Measurements from ENCODE around the gene C2orf72. TPM values are rescaled to one million over a fixed set of nuclear protein-coding genes. Genes with fewer than 3 reads are reported as not detected.

The C2orf72 gene
- polyA plus RNA-seq, 3 donors, result not detected

GRCh38 chr2:231036131-231036530 lies 1.2 kb upstream of the C2orf72 start:
- Mint-ChIP-seq H3K4me1 (peaks cover 4% of the 10 kb centered on the region), H3K27ac (no peak overlapping the region), H3K4me3 (peak overlapping the region in 1 of 2 donors; percentile 89), H3K9me3 (peaks cover 0 to 10% (median 2%) of the 10 kb centered on the region in 7 donors), H3K27me3 (ENCODE audit: low read depth in 3 of 3) (peaks cover 49 to 68% (median 60%) of the 10 kb centered on the region in 3 donors), H3K36me3 (no peaks in the 10 kb centered on the region)
- H3K4me1 ChIP-seq (ENCODE audit: control insufficient read depth in 1 of 2, insufficient read depth in 2 of 2, low read length in 2 of 2), result peaks cover 0 to 2% of the 10 kb centered on the region in 2 donors
- DNase-seq, result no peak
- H3K79me2 ChIP-seq (ENCODE audit: insufficient read depth, low read length), result no peaks in the 10 kb centered on the region
- no peaks in the 10 kb centered on the region for H4K20me1 ChIP-seq (ENCODE audit: insufficient read depth, low read length)
- peaks cover 36 to 52% of the 10 kb centered on the region in 2 donors for H3K27me3 ChIP-seq (ENCODE audit: control insufficient read depth in 2 of 2, insufficient read depth in 2 of 2, low read length in 2 of 2)
- H3K4me2 ChIP-seq (replicated peaks; ENCODE audit: extremely low read depth, low read length, poor library complexity, severe bottlenecking), result no peak overlapping the region
- no peak overlapping the region for H2AFZ ChIP-seq (ENCODE audit: insufficient read depth, low read depth, low read length, poor library complexity, severe bottlenecking)
- no peak for TF ChIP-seq CTCF (IDR thresholded peaks at IDR 0.05)
- H3K4me3 ChIP-seq (replicated peaks in 1 of 3; ENCODE audit: low read depth in 2 of 3, low read length in 3 of 3), result no peak overlapping the region
- WGBS (ENCODE audit: insufficient coverage), result 100% methylated on average over 1 of the region's 4 CpGs
- H3K9me3 ChIP-seq (replicated peaks in 1 of 2; ENCODE audit: control insufficient read depth in 1 of 2, insufficient read depth in 1 of 2, low read length in 2 of 2), result peaks cover 0 to 19% of the 10 kb centered on the region in 2 donors
- no peak overlapping the region for H3K27ac ChIP-seq (ENCODE audit: low read depth in 1 of 2, low read length in 2 of 2)
- H3K36me3 ChIP-seq (replicated peaks in 1 of 2; ENCODE audit: control insufficient read depth in 1 of 2, insufficient read depth in 2 of 2, low read length in 2 of 2), result no peaks in the 10 kb centered on the region
- H3K9ac ChIP-seq (ENCODE audit: insufficient read depth, low read length, poor library complexity, severe bottlenecking), result no peak overlapping the region
- intact Hi-C loops (cut with micrococcal nuclease), result no loop called here

GRCh38 chr2:231036578-231037106 lies 681 bp upstream of the C2orf72 start:
- DNase-seq, result no peak
- no peak overlapping the region for H3K9ac ChIP-seq (ENCODE audit: insufficient read depth, low read length, poor library complexity, severe bottlenecking)
- H3K4me1 ChIP-seq (ENCODE audit: control insufficient read depth in 1 of 2, insufficient read depth in 2 of 2, low read length in 2 of 2), result peaks cover 0 to 2% of the 10 kb centered on the region in 2 donors
- no peaks in the 10 kb centered on the region for H3K79me2 ChIP-seq (ENCODE audit: insufficient read depth, low read length)
- no peaks in the 10 kb centered on the region for H4K20me1 ChIP-seq (ENCODE audit: insufficient read depth, low read length)
- no peak overlapping the region for H3K27ac Mint-ChIP-seq
- H3K4me2 ChIP-seq (replicated peaks; ENCODE audit: extremely low read depth, low read length, poor library complexity, severe bottlenecking), result no peak overlapping the region
- no peak overlapping the region for H3K4me3 ChIP-seq (replicated peaks in 1 of 3; ENCODE audit: low read depth in 2 of 3, low read length in 3 of 3)
- no peaks in the 10 kb centered on the region for H3K36me3 Mint-ChIP-seq
- peaks cover 52 to 73% (median 65%) of the 10 kb centered on the region in 3 donors for H3K27me3 Mint-ChIP-seq (ENCODE audit: low read depth in 3 of 3)
- 72% methylated on average over 4 of the region's 12 CpGs for WGBS (ENCODE audit: insufficient coverage)
- H3K36me3 ChIP-seq (replicated peaks in 1 of 2; ENCODE audit: control insufficient read depth in 1 of 2, insufficient read depth in 2 of 2, low read length in 2 of 2), result no peaks in the 10 kb centered on the region
- H3K9me3 ChIP-seq (replicated peaks in 1 of 2; ENCODE audit: control insufficient read depth in 1 of 2, insufficient read depth in 1 of 2, low read length in 2 of 2), result peaks cover 0 to 19% of the 10 kb centered on the region in 2 donors
- no peak overlapping the region for H2AFZ ChIP-seq (ENCODE audit: insufficient read depth, low read depth, low read length, poor library complexity, severe bottlenecking)
- H3K9me3 Mint-ChIP-seq, result peaks cover 0 to 10% (median 2%) of the 10 kb centered on the region in 7 donors
- H3K4me3 Mint-ChIP-seq, result peak overlapping the region in 1 of 2 donors; percentile 89
- no peak overlapping the region for H3K27ac ChIP-seq (ENCODE audit: low read depth in 1 of 2, low read length in 2 of 2)
- peaks cover 36 to 56% of the 10 kb centered on the region in 2 donors for H3K27me3 ChIP-seq (ENCODE audit: control insufficient read depth in 2 of 2, insufficient read depth in 2 of 2, low read length in 2 of 2)
- TF ChIP-seq CTCF (IDR thresholded peaks at IDR 0.05), result no peak
- peaks cover 4% of the 10 kb centered on the region for H3K4me1 Mint-ChIP-seq
- intact Hi-C loops (cut with micrococcal nuclease), result no loop called here
